ENCODE data around the gene TRIM49.
"Not testable (repeated sequence)": the region's sequence is repeated elsewhere in the genome, so short reads cannot be mapped to it uniquely, and the experiment has no call there.

- not testable (repeated sequence) for TF ChIP-seq POLR2AphosphoS5 (IDR thresholded peaks at IDR 0.05; ENCODE audit: low read depth, low read length); POLR2A (IDR thresholded peaks at IDR 0.05; ENCODE audit: low read depth, low read length); TAF1 (IDR thresholded peaks at IDR 0.05; ENCODE audit: borderline replicate concordance, low read depth, low read length)
Observed at GRCh38 chr11:89787506-89788063, 20.8 kb downstream of the TRIM49 start.
